H1 (cell line): ENCODE measurements around the gene MAN1C1. TPM values are rescaled to one million over a fixed set of nuclear protein-coding genes. Genes with fewer than 3 reads are reported as not detected.

Experiments used
- CTCF ChIA-PET: fragments of 300-600 bp; sonication (Branson Sonifier 250); formaldehyde crosslinking; loops from one replicate; lab custom pipeline; 2021; ENCODE audit not compliant: partially characterized antibody; lab: Charles Lee
- POLR2A ChIA-PET: fragments of 300-600 bp; sonication (Branson Sonifier 250); formaldehyde crosslinking; loops from one replicate; lab custom pipeline; 2021; ENCODE audit warnings: inconsistent platforms; ENCODE audit not compliant: partially characterized antibody; lab: Charles Lee
- DNase-seq, 2 experiments: peaks; one replicate each; pipeline versions ENCODE4 v3.0.0 to v3.0.0-alpha.2; 2010 to 2022; ENCODE audit warnings: low spot score in 2 of 2, low read depth in 1 of 2, mixed read lengths in 1 of 2
- FAIRE-seq: peaks from 2 replicates; lab custom pipeline; 2011; peaks lifted over from hg19 to GRCh38; lab: Jason Lieb, UNC
- H2AFZ ChIP-seq: 2 replicates; pipeline ENCODE4 v1.8.1; 2012; ENCODE audit warnings: low read length, inconsistent platforms
- H2AK5ac ChIP-seq: 2 replicates; pipeline ENCODE4 v1.6.1; 2013; ENCODE audit warnings: low read depth, low read length
- H2BK120ac ChIP-seq: replicated peaks from 2 replicates; pipeline ENCODE3; 2013; ENCODE audit warnings: low read depth, low read length, inconsistent platforms
- H2BK12ac ChIP-seq: 2 replicates; pipeline ENCODE4 v1.6.1; 2013; ENCODE audit warnings: low read depth, low read length
- H2BK15ac ChIP-seq: 2 replicates; pipeline ENCODE4 v1.6.1; 2013; ENCODE audit warnings: low read length
- H2BK20ac ChIP-seq: 2 replicates; pipeline ENCODE4 v1.6.1; 2013; ENCODE audit warnings: low read length
- H2BK5ac ChIP-seq: 2 replicates; pipeline ENCODE4 v1.6.1; 2013; ENCODE audit warnings: low read depth, low read length
- H3K14ac ChIP-seq: 2 replicates; pipeline ENCODE4 v1.6.1; 2013; ENCODE audit warnings: inconsistent platforms; ENCODE audit not compliant: insufficient read length
- H3K18ac ChIP-seq: 2 replicates; pipeline ENCODE4 v1.6.1; 2013; ENCODE audit warnings: low read length; ENCODE audit errors: extremely low read depth
- H3K23ac ChIP-seq: 2 replicates; pipeline ENCODE4 v1.6.1; 2013; ENCODE audit warnings: inconsistent platforms; ENCODE audit not compliant: insufficient read length
- H3K23me2 ChIP-seq: 2 replicates; pipeline ENCODE4 v1.6.1; 2013; ENCODE audit warnings: low read depth, low read length
- H3K27ac ChIP-seq: 2 replicates; pipeline ENCODE4 v1.6.1; 2011; ENCODE audit warnings: low read depth, low read length, inconsistent platforms
- H3K27me3 ChIP-seq, 4 experiments: replicated peaks in 1 of 4; 1 replicate in 1 of 4; 2 replicates in 3 of 4; pipeline versions ENCODE4 v1.6.1 to v1.8.1; 2011 to 2013; ENCODE audit warnings: low read length in 3 of 4, mild to moderate bottlenecking in 3 of 4, inconsistent platforms in 2 of 4, mixed read lengths in 2 of 4, moderate library complexity in 1 of 4; ENCODE audit not compliant: control insufficient read depth in 3 of 4, insufficient read depth in 3 of 4; ENCODE audit errors: extremely low read depth in 1 of 4
- H3K36me3 ChIP-seq, 4 experiments: 2 replicates each; pipeline versions ENCODE4 v1.6.1 to v1.8.1; 2011 to 2013; ENCODE audit warnings: mild to moderate bottlenecking in 4 of 4, low read length in 3 of 4, moderate library complexity in 2 of 4, control low read depth in 1 of 4, inconsistent platforms in 1 of 4; ENCODE audit not compliant: insufficient read depth in 4 of 4, control insufficient read depth in 2 of 4
- H3K4ac ChIP-seq: replicated peaks from 2 replicates; pipeline ENCODE3; 2013; ENCODE audit warnings: low read length, low read depth, mixed read lengths, inconsistent platforms; ENCODE audit not compliant: insufficient read length
- H3K4me1 ChIP-seq, 4 experiments: replicated peaks in 1 of 4; 1 replicate in 1 of 4; 2 replicates in 3 of 4; pipeline versions ENCODE4 v1.6.1 to v1.8.1; 2011 to 2013; ENCODE audit warnings: low read length in 3 of 4, inconsistent platforms in 2 of 4, mixed read lengths in 1 of 4; ENCODE audit not compliant: insufficient read depth in 4 of 4, control insufficient read depth in 3 of 4
- H3K4me2 ChIP-seq, 2 experiments: 2 replicates each; pipeline versions ENCODE4 v1.6.1 to v1.8.1; 2011 to 2013; ENCODE audit warnings: low read depth in 2 of 2, low read length in 2 of 2, control low read depth in 1 of 2, inconsistent platforms in 1 of 2, mild to moderate bottlenecking in 1 of 2; ENCODE audit not compliant: insufficient read depth in 1 of 2
- H3K4me3 ChIP-seq, 4 experiments: fragments of 200-600, 300-600 bp in 1 of 4; sonication (generic), shearing (Covaris generic), sonication (Bioruptor Twin) in 1 of 4; 2 replicates each; pipeline versions ENCODE4 v1.5.1 to v1.8.1; 2011 to 2016; ENCODE audit warnings: low read length in 4 of 4, low read depth in 3 of 4, control low read depth in 2 of 4, inconsistent platforms in 2 of 4, mild to moderate bottlenecking in 2 of 4, mixed read lengths in 1 of 4, moderate library complexity in 1 of 4; ENCODE audit not compliant: insufficient read depth in 2 of 4; ENCODE audit errors: extremely low read depth in 1 of 4
- H3K56ac ChIP-seq: replicated peaks from 2 replicates; pipeline ENCODE3; 2013; ENCODE audit warnings: low read depth, mild to moderate bottlenecking, mixed read lengths, low read length, inconsistent platforms; ENCODE audit not compliant: insufficient read length
- H3K79me1 ChIP-seq: 2 replicates; pipeline ENCODE4 v1.6.1; 2013; ENCODE audit warnings: low read depth, low read length, control low read depth
- H3K79me2 ChIP-seq, 2 experiments: 2 replicates each; pipeline versions ENCODE4 v1.6.1 to v1.8.1; 2012 to 2013; ENCODE audit warnings: low read length in 2 of 2, mild to moderate bottlenecking in 2 of 2, inconsistent platforms in 1 of 2; ENCODE audit not compliant: insufficient read depth in 2 of 2, control insufficient read depth in 1 of 2
- H3K9ac ChIP-seq, 4 experiments: replicated peaks in 1 of 4; 1 replicate in 1 of 4; 2 replicates in 3 of 4; pipeline versions ENCODE4 v1.6.1 to v1.8.1; 2011 to 2013; ENCODE audit warnings: low read depth in 3 of 4, low read length in 3 of 4, control low read depth in 2 of 4, mild to moderate bottlenecking in 2 of 4, moderate library complexity in 2 of 4, inconsistent platforms in 1 of 4; ENCODE audit errors: extremely low read depth in 1 of 4
- H3K9me3 ChIP-seq, 2 experiments: 2 replicates each; pipeline versions ENCODE4 v1.6.1 to v1.8.1; 2012 to 2013; ENCODE audit warnings: mild to moderate bottlenecking in 2 of 2, moderate library complexity in 2 of 2, control low read depth in 1 of 2, inconsistent platforms in 1 of 2, low read depth in 1 of 2, low read length in 1 of 2, mixed read lengths in 1 of 2; ENCODE audit not compliant: insufficient read depth in 2 of 2
- H4K20me1 ChIP-seq, 2 experiments: replicated peaks in 1 of 2; 2 replicates each; pipeline versions ENCODE3 to v1.8.1; 2011 to 2013; ENCODE audit warnings: inconsistent platforms in 2 of 2, low read length in 2 of 2, mild to moderate bottlenecking in 1 of 2; ENCODE audit not compliant: insufficient read depth in 2 of 2, control insufficient read depth in 1 of 2
- H4K5ac ChIP-seq: 2 replicates; pipeline ENCODE4 v1.6.1; 2013; ENCODE audit warnings: low read length, low read depth, mixed read lengths, inconsistent platforms; ENCODE audit not compliant: insufficient read length
- H4K8ac ChIP-seq: 2 replicates; pipeline ENCODE4 v1.8.0; 2013; ENCODE audit warnings: mild to moderate bottlenecking, moderate library complexity, low read length, inconsistent platforms; ENCODE audit not compliant: insufficient read depth; ENCODE audit errors: extremely low read depth
- H4K91ac ChIP-seq: replicated peaks from 2 replicates; pipeline ENCODE3; 2013; ENCODE audit warnings: low read length, mixed read lengths, inconsistent platforms; ENCODE audit not compliant: insufficient read length
- CEBPB ChIP-seq: IDR thresholded peaks from 2 replicates; pipeline ENCODE4 v1.6.1; 2012; ENCODE audit warnings: low read depth, low read length
- CHD2 ChIP-seq: IDR thresholded peaks from 2 replicates; pipeline ENCODE4 v1.6.1; 2012; ENCODE audit warnings: low read length, improper control_type of control experiment
- EP300 ChIP-seq, 2 experiments: IDR thresholded peaks; 1 replicate in 1 of 2; 2 replicates in 1 of 2; pipeline ENCODE4 v1.6.1; 2011 to 2012; ENCODE audit warnings: low read depth in 2 of 2, low read length in 2 of 2, mild to moderate bottlenecking in 2 of 2, borderline replicate concordance in 1 of 2, inconsistent platforms in 1 of 2, moderate library complexity in 1 of 2
- GABPA ChIP-seq: IDR thresholded peaks from 2 replicates; pipeline ENCODE4 v1.6.1; 2011; ENCODE audit warnings: mild to moderate bottlenecking, low read length, moderate library complexity, borderline replicate concordance; ENCODE audit not compliant: insufficient read depth
- JUN ChIP-seq: IDR thresholded peaks from 2 replicates; pipeline ENCODE4 v1.6.1; 2011; ENCODE audit warnings: low read depth, mild to moderate bottlenecking, improper control_type of control experiment, low read length
- KDM1A ChIP-seq: fragments of 200-600, 300-600 bp; sonication (generic); IDR thresholded peaks from 2 replicates; pipeline ENCODE4 v1.7.1; 2016; ENCODE audit warnings: mild to moderate bottlenecking, low read length, borderline replicate concordance
- KDM4A ChIP-seq: IDR thresholded peaks from one replicate; pipeline ENCODE4 v1.7.1; 2012; ENCODE audit warnings: low read depth, mild to moderate bottlenecking, moderate library complexity, low read length, inconsistent platforms; ENCODE audit not compliant: severe bottlenecking
- NANOG ChIP-seq: IDR thresholded peaks from 2 replicates; pipeline ENCODE4 v1.6.1; 2011; ENCODE audit warnings: low read length, low read depth, mild to moderate bottlenecking, inconsistent platforms; ENCODE audit not compliant: insufficient read depth, poor library complexity, severe bottlenecking
- RXRA ChIP-seq: IDR thresholded peaks from 2 replicates; pipeline ENCODE4 v1.6.1; 2011; ENCODE audit warnings: low read depth, mild to moderate bottlenecking, low read length, moderate library complexity; ENCODE audit not compliant: insufficient read depth
- TAF1 ChIP-seq: IDR thresholded peaks from 2 replicates; pipeline ENCODE4 v1.6.1; 2011; ENCODE audit warnings: mild to moderate bottlenecking, low read depth, low read length
- WGBS, 2 experiments: shearing (Covaris generic) in 1 of 2; methylation state at CpG; one replicate each; pipeline versions ENCODE4 v1.1.6 to v1.1.7; 2013 to 2015; ENCODE audit warnings: low lambda C conversion rate in 2 of 2, mixed read lengths in 2 of 2, inconsistent platforms in 1 of 2, low coverage in 1 of 2, missing lambda C conversion rate in 1 of 2; ENCODE audit not compliant: insufficient replicate concordance in 2 of 2, insufficient coverage in 1 of 2, insufficient read length in 1 of 2; ENCODE audit errors: extremely low coverage in 1 of 2, missing lambda C conversion rate in 1 of 2; 5-methylcytosine and 5-hydroxymethylcytosine counted together
- polyA plus RNA-seq, 7 experiments: library from polyadenylated mRNA; depleted of rRNA in 3 of 7; stranded (reverse) in 5 of 7; unstranded in 2 of 7; fragments of >200 nt in 5 of 7; fragments of 200-250 nt in 2 of 7; gene quantifications; 1 replicate in 5 of 7; 2 replicates in 1 of 7; 4 replicates in 1 of 7; pipeline versions ENCODE4 v1.2.1 to v1.2.3, GENCODE V29; 2011 to 2013; ENCODE audit warnings: missing spikeins in 2 of 7, mixed read lengths in 2 of 7
- total RNA-seq: library from RNA; stranded (reverse); fragmentation: NEBNext Ultra II Directional; extraction: Animal tissue kit (Norgen Biotek cat#: 25700); gene quantifications from 2 replicates; pipeline ENCODE4 v1.2.1, GENCODE V29; 2021

The MAN1C1 gene
- total and polyA plus RNA-seq, 2 of the 8 experiments (the other 6 are each of a cell fraction or from before 2014, with no cell fraction given) = 7.8 to 15.2 TPM

GRCh38 chr1:25593861-25594260, 22.7 kb upstream of the MAN1C1 start:
- no peak overlapping the region for H4K8ac ChIP-seq
- TF ChIP-seq NANOG (no peak), RXRA (no peak), CHD2 (no peak), JUN (no peak), CEBPB (no peak), EP300 (IDR thresholded peaks at IDR 0.05; ENCODE audit: borderline replicate concordance in 1 of 2, low read depth in 2 of 2, low read length in 2 of 2) (no peak), TAF1 (no peak), GABPA (no peak), KDM1A (no peak), KDM4A (no peak)
- TF ChIP-seq, all 59 proteins: peak for 0
- Histone ChIP-seq H3K4ac (no peak overlapping the region), H3K36me3 (no peaks in the 10 kb centered on the region), H3K23ac (no peak overlapping the region), H2BK5ac (no peak overlapping the region), H2BK12ac (no peak overlapping the region), H4K20me1 (no peaks in the 10 kb centered on the region), H3K4me1 (peaks cover 0 to 1% (median 0%) of the 10 kb centered on the region in 4 experiments; a peak in 2 of 7 replicates), H3K27me3 (no peaks in the 10 kb centered on the region), H3K27ac (no peak overlapping the region), H3K23me2 (peaks cover 6% of the 10 kb centered on the region; the same call in 1 of the 2 replicates), H2BK15ac (no peak overlapping the region), H3K4me2 (no peak overlapping the region), H3K79me1 (no peaks in the 10 kb centered on the region), H3K9me3 (no peaks in the 10 kb centered on the region), H2AFZ (no peak overlapping the region), H2BK120ac (no peak overlapping the region), H2AK5ac (no peak overlapping the region), H3K4me3 (no peak overlapping the region), H3K56ac (no peak overlapping the region), H3K79me2 (no peaks in the 10 kb centered on the region), H3K9ac (no peak overlapping the region), H3K14ac (no peak overlapping the region), H4K91ac (no peak overlapping the region), H3K18ac (no peak overlapping the region), H4K5ac (no peak overlapping the region), H2BK20ac (no peak overlapping the region)
- 90% methylated on average over 2 of the region's 2 CpGs; no CpG with 5 or more reads in 1 of the 2 experiments for WGBS, 2 experiments
- DNase-seq (no peak), FAIRE-seq (no peak)
- ChIA-PET CTCF (interaction anchor here (1.0 to 1.8 kb wide), 4 partner anchors 14 to 204 kb away, joined by 3 to 6 read pairs (median 4); no protein-coding TSS in a partner anchor), POLR2A (interaction anchor here (0.6 kb wide), 1 partner anchor 133 kb away, joined by 3 read pairs; no protein-coding TSS in a partner anchor)
